ENCODE data around the gene FSCN2. TPM values are rescaled to one million over a fixed set of nuclear protein-coding genes. Genes with fewer than 3 reads are reported as not detected.

Gene FSCN2
- polyA plus RNA-seq, 4 donors: 1.2 to 1.3 TPM; not detected in 2

GRCh38 chr17:81538651-81539570 is 10.7 kb downstream of the FSCN2 start:
- no peak overlapping the region for H3K4me3 ChIP-seq (ENCODE audit: low read depth in 1 of 3, low read length in 3 of 3)
- H3K4me1 ChIP-seq (ENCODE audit: control insufficient read depth in 3 of 3, insufficient read depth in 2 of 3, low read depth in 1 of 3, low read length in 2 of 3): peaks cover 0 to 17% (median 3%) of the 10 kb centered on the region in 3 donors
- 84 to 88% (median 86%) methylated on average over 26 of the region's 26 CpGs for WGBS, 3 donors
- DNase-seq (no peak), FAIRE-seq (no peak)
- peaks cover 0 to 57% (median 7%) of the 10 kb centered on the region in 3 donors for H3K36me3 ChIP-seq (ENCODE audit: control insufficient read depth in 3 of 3, insufficient read depth in 2 of 3, low read depth in 1 of 3, low read length in 3 of 3)
- peaks cover 0 to 20% (median 2%) of the 10 kb centered on the region in 3 donors for H3K27me3 ChIP-seq (ENCODE audit: control insufficient read depth in 3 of 3, insufficient read depth in 3 of 3, low read length in 3 of 3)
- no peaks in the 10 kb centered on the region for H3K9me3 ChIP-seq (ENCODE audit: control insufficient read depth in 2 of 2, insufficient read depth in 1 of 2, low read depth in 1 of 2, low read length in 1 of 2)
- no peak overlapping the region for H3K27ac ChIP-seq (ENCODE audit: low read depth in 1 of 3, low read length in 2 of 3)

GRCh38 chr17:81539571-81539900 is 11.4 kb downstream of the FSCN2 start:
- no peaks in the 10 kb centered on the region for H3K9me3 ChIP-seq (ENCODE audit: control insufficient read depth in 2 of 2, insufficient read depth in 1 of 2, low read depth in 1 of 2, low read length in 1 of 2)
- FAIRE-seq: no peak
- 83 to 93% (median 87%) methylated on average over 9 to 10 of the region's 10 CpGs for WGBS, 3 donors
- peaks cover 0 to 17% (median 3%) of the 10 kb centered on the region in 3 donors for H3K4me1 ChIP-seq (ENCODE audit: control insufficient read depth in 3 of 3, insufficient read depth in 2 of 3, low read depth in 1 of 3, low read length in 2 of 3)
- no peak overlapping the region for H3K4me3 ChIP-seq (ENCODE audit: low read depth in 1 of 3, low read length in 3 of 3)
- no peak overlapping the region for H3K27ac ChIP-seq (ENCODE audit: low read depth in 1 of 3, low read length in 2 of 3)
- H3K27me3 ChIP-seq (ENCODE audit: control insufficient read depth in 3 of 3, insufficient read depth in 3 of 3, low read length in 3 of 3): peaks cover 0 to 20% (median 2%) of the 10 kb centered on the region in 3 donors
- peaks cover 0 to 64% (median 9%) of the 10 kb centered on the region in 3 donors for H3K36me3 ChIP-seq (ENCODE audit: control insufficient read depth in 3 of 3, insufficient read depth in 2 of 3, low read depth in 1 of 3, low read length in 3 of 3)
- DNase-seq: no peak

GRCh38 chr17:81539961-81540675 is 11.9 kb downstream of the FSCN2 start:
- FAIRE-seq (no peak), DNase-seq (no peak)
- peaks cover under 1 to 69% (median 11%) of the 10 kb centered on the region in 3 donors for H3K36me3 ChIP-seq (ENCODE audit: control insufficient read depth in 3 of 3, insufficient read depth in 2 of 3, low read depth in 1 of 3, low read length in 3 of 3)
- H3K27ac ChIP-seq (ENCODE audit: low read depth in 1 of 3, low read length in 2 of 3): no peak overlapping the region
- 94 to 96% (median 95%) methylated on average over 27 to 28 of the region's 28 CpGs for WGBS, 3 donors
- no peaks in the 10 kb centered on the region for H3K9me3 ChIP-seq (ENCODE audit: control insufficient read depth in 2 of 2, insufficient read depth in 1 of 2, low read depth in 1 of 2, low read length in 1 of 2)
- peaks cover 0 to 17% (median 3%) of the 10 kb centered on the region in 3 donors for H3K4me1 ChIP-seq (ENCODE audit: control insufficient read depth in 3 of 3, insufficient read depth in 2 of 3, low read depth in 1 of 3, low read length in 2 of 3)
- H3K4me3 ChIP-seq (ENCODE audit: low read depth in 1 of 3, low read length in 3 of 3): no peak overlapping the region
- peaks cover 0 to 20% (median 2%) of the 10 kb centered on the region in 3 donors for H3K27me3 ChIP-seq (ENCODE audit: control insufficient read depth in 3 of 3, insufficient read depth in 3 of 3, low read length in 3 of 3)

- H3K4me3 ChIP-seq (ENCODE audit: low read depth in 1 of 3, low read length in 3 of 3): no peak overlapping the region
- H3K27me3 ChIP-seq (ENCODE audit: control insufficient read depth in 3 of 3, insufficient read depth in 3 of 3, low read length in 3 of 3): peaks cover 0 to 20% (median 2%) of the 10 kb centered on the region in 3 donors
- 94 to 99% (median 95%) methylated on average over 14 of the region's 14 CpGs for WGBS, 3 donors
- FAIRE-seq: no peak
- no peaks in the 10 kb centered on the region for H3K9me3 ChIP-seq (ENCODE audit: control insufficient read depth in 2 of 2, insufficient read depth in 1 of 2, low read depth in 1 of 2, low read length in 1 of 2)
- peaks cover 2 to 74% (median 11%) of the 10 kb centered on the region in 3 donors for H3K36me3 ChIP-seq (ENCODE audit: control insufficient read depth in 3 of 3, insufficient read depth in 2 of 3, low read depth in 1 of 3, low read length in 3 of 3)
- H3K4me1 ChIP-seq (ENCODE audit: control insufficient read depth in 3 of 3, insufficient read depth in 2 of 3, low read depth in 1 of 3, low read length in 2 of 3): peaks cover 0 to 17% (median 3%) of the 10 kb centered on the region in 3 donors
- H3K27ac ChIP-seq (ENCODE audit: low read depth in 1 of 3, low read length in 2 of 3): no peak overlapping the region
- no peak for DNase-seq
Observed at GRCh38 chr17:81540676-81541027, 12.5 kb downstream of the FSCN2 start.

- no peak overlapping the region for H3K27ac ChIP-seq (ENCODE audit: low read depth in 1 of 3, low read length in 2 of 3)
- H3K4me3 ChIP-seq (ENCODE audit: low read depth in 1 of 3, low read length in 3 of 3): no peak overlapping the region
- FAIRE-seq (no peak), DNase-seq (no peak)
- WGBS, 3 donors: 96 to 98% (median 96%) methylated on average over 14 to 16 of the region's 17 CpGs
- H3K36me3 ChIP-seq (ENCODE audit: control insufficient read depth in 3 of 3, insufficient read depth in 2 of 3, low read depth in 1 of 3, low read length in 3 of 3): peaks cover 2 to 79% (median 11%) of the 10 kb centered on the region in 3 donors
- H3K4me1 ChIP-seq (ENCODE audit: control insufficient read depth in 3 of 3, insufficient read depth in 2 of 3, low read depth in 1 of 3, low read length in 2 of 3): peaks cover 0 to 16% (median 3%) of the 10 kb centered on the region in 3 donors
- H3K27me3 ChIP-seq (ENCODE audit: control insufficient read depth in 3 of 3, insufficient read depth in 3 of 3, low read length in 3 of 3): peaks cover 0 to 15% (median 2%) of the 10 kb centered on the region in 3 donors
- H3K9me3 ChIP-seq (ENCODE audit: control insufficient read depth in 2 of 2, insufficient read depth in 1 of 2, low read depth in 1 of 2, low read length in 1 of 2): no peaks in the 10 kb centered on the region
Observed at GRCh38 chr17:81541123-81541522, 12.9 kb downstream of the FSCN2 start.

- 87 to 89% (median 89%) methylated on average over 15 of the region's 15 CpGs for WGBS, 3 donors
- Histone ChIP-seq H3K36me3 (ENCODE audit: control insufficient read depth in 3 of 3, insufficient read depth in 2 of 3, low read depth in 1 of 3, low read length in 3 of 3) (peaks cover 7 to 95% (median 11%) of the 10 kb centered on the region in 3 donors), H3K9me3 (ENCODE audit: control insufficient read depth in 2 of 2, insufficient read depth in 1 of 2, low read depth in 1 of 2, low read length in 1 of 2) (no peaks in the 10 kb centered on the region), H3K4me1 (ENCODE audit: control insufficient read depth in 3 of 3, insufficient read depth in 2 of 3, low read depth in 1 of 3, low read length in 2 of 3) (peaks cover 0 to 3% (median 0%) of the 10 kb centered on the region in 3 donors), H3K4me3 (ENCODE audit: low read depth in 1 of 3, low read length in 3 of 3) (no peak overlapping the region), H3K27ac (ENCODE audit: low read depth in 1 of 3, low read length in 2 of 3) (no peak overlapping the region), H3K27me3 (ENCODE audit: control insufficient read depth in 3 of 3, insufficient read depth in 3 of 3, low read length in 3 of 3) (peaks cover 0 to 1% (median 0%) of the 10 kb centered on the region in 3 donors)
- no peak for FAIRE-seq
- DNase-seq: no peak
Observed at GRCh38 chr17:81542431-81543338, 14.5 kb downstream of the FSCN2 start.

GRCh38 chr17:81543339-81543675 is 15.1 kb downstream of the FSCN2 start:
- Histone ChIP-seq H3K9me3 (ENCODE audit: control insufficient read depth in 2 of 2, insufficient read depth in 1 of 2, low read depth in 1 of 2, low read length in 1 of 2) (no peaks in the 10 kb centered on the region), H3K27me3 (ENCODE audit: control insufficient read depth in 3 of 3, insufficient read depth in 3 of 3, low read length in 3 of 3) (no peaks in the 10 kb centered on the region), H3K27ac (ENCODE audit: low read depth in 1 of 3, low read length in 2 of 3) (no peak overlapping the region), H3K4me3 (ENCODE audit: low read depth in 1 of 3, low read length in 3 of 3) (no peak overlapping the region), H3K4me1 (ENCODE audit: control insufficient read depth in 3 of 3, insufficient read depth in 2 of 3, low read depth in 1 of 3, low read length in 2 of 3) (no peaks in the 10 kb centered on the region), H3K36me3 (ENCODE audit: control insufficient read depth in 3 of 3, insufficient read depth in 2 of 3, low read depth in 1 of 3, low read length in 3 of 3) (peaks cover 7 to 96% (median 11%) of the 10 kb centered on the region in 3 donors)
- WGBS, 3 donors: 93 to 95% (median 94%) methylated on average over 14 of the region's 14 CpGs
- FAIRE-seq: no peak
- DNase-seq: no peak

GRCh38 chr17:81543756-81544155 is 15.6 kb downstream of the FSCN2 start:
- 96 to 97% (median 96%) methylated on average over 15 of the region's 15 CpGs for WGBS, 3 donors
- no peaks in the 10 kb centered on the region for H3K27me3 ChIP-seq (ENCODE audit: control insufficient read depth in 3 of 3, insufficient read depth in 3 of 3, low read length in 3 of 3)
- peaks cover 7 to 95% (median 11%) of the 10 kb centered on the region in 3 donors for H3K36me3 ChIP-seq (ENCODE audit: control insufficient read depth in 3 of 3, insufficient read depth in 2 of 3, low read depth in 1 of 3, low read length in 3 of 3)
- H3K4me3 ChIP-seq (ENCODE audit: low read depth in 1 of 3, low read length in 3 of 3): no peak overlapping the region
- no peak overlapping the region for H3K27ac ChIP-seq (ENCODE audit: low read depth in 1 of 3, low read length in 2 of 3)
- no peaks in the 10 kb centered on the region for H3K9me3 ChIP-seq (ENCODE audit: control insufficient read depth in 2 of 2, insufficient read depth in 1 of 2, low read depth in 1 of 2, low read length in 1 of 2)
- FAIRE-seq: no peak
- H3K4me1 ChIP-seq (ENCODE audit: control insufficient read depth in 3 of 3, insufficient read depth in 2 of 3, low read depth in 1 of 3, low read length in 2 of 3): no peaks in the 10 kb centered on the region
- no peak for DNase-seq
